ENCODE results near the gene KIF5B. TPM values are rescaled to one million over a fixed set of nuclear protein-coding genes. Genes with fewer than 3 reads are reported as not detected.

KIF5B gene
- 28.8 and 53.7 TPM in 2 replicates for polyA plus RNA-seq (2011; rRNA removed)
- 24.6 and 34.1 TPM in 2 replicates for polyA minus RNA-seq (2011; rRNA and poly(A)+ RNA removed)

DNA sequence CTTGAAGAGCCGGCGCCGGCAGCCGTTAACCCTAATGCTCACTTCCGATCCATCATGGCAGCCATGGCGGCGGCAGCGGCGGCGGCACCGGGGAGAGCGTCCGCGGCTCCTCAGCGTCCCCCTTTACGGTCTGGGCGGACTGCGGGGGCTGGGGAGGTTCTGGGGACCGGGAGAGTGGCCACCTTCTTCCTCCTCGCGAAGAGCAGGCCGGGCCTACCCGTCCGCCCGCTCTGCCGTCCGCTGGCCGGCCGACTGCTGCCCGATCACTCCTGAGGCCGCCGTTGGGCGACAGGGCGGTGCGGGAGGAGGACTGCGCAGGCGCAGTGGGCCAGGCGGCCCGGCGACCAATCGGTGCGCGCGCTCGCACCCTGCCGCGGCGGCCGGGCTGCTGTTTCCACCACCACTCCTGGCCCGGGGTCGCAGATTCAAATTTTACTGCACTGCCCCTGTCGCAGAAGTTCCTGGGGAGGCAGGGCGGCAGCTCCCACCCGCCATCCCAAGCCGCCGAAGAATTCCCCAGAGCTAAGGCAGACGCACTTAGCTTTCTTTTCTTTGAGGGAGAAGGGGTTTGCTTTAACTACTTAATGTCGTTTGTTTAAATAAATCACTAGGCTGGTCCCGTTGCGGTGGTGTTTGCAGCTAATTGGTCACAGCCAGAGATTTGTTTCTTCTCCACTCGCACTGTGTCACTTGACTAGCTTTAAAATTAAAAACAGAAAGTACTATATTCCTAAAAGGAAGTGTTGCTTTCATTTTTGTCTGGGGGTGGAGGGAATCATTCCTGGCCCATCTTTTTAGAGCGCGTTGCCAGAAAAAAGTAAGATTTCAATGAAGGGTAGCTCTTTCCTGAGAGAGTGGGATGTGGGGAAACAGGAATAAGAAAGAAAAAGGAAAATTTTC lies at the start of gene KIF5B:
KIF5B (minus strand) TSS at position 290 of the 900 bp plus-strand sequence. CDS start 452 bp downstream, outside the sequence.
- no peaks in the 10 kb centered on the region for H3K27me3 ChIP-seq (ENCODE audit: control insufficient read depth, insufficient read depth, low read length)
- DNase-seq (ENCODE audit: low read depth), result no peak
- H3K36me3 ChIP-seq (ENCODE audit: control insufficient read depth, insufficient read depth, low read length), result no peaks in the 10 kb centered on the region
- ChIA-PET CTCF (interaction anchor here (1.2 kb wide), 1 partner anchor 200 kb away, joined by 3 read pairs; no protein-coding TSS in a partner anchor), POLR2A (no interaction called here)
- no peak for TF ChIP-seq CTCF (IDR thresholded peaks at IDR 0.05; ENCODE audit: insufficient read depth, low read depth, low read length)
- H3K4me3 ChIP-seq (ENCODE audit: low read depth, low read length), result peak within 1 kb of the TSS; percentile 78

- no peak overlapping the region for H3K4me3 ChIP-seq (ENCODE audit: low read depth, low read length)
- DNase-seq (ENCODE audit: low read depth), result no peak
- POLR2A ChIA-PET, result no interaction called here
- no peaks in the 10 kb centered on the region for H3K36me3 ChIP-seq (ENCODE audit: control insufficient read depth, insufficient read depth, low read length)
- CTCF ChIA-PET, result no interaction called here
- H3K27me3 ChIP-seq (ENCODE audit: control insufficient read depth, insufficient read depth, low read length), result no peaks in the 10 kb centered on the region
- TF ChIP-seq CTCF (IDR thresholded peaks at IDR 0.05; ENCODE audit: insufficient read depth, low read depth, low read length), result no peak
Measured at GRCh38 chr10:32105782-32106382, 49.7 kb upstream of the KIF5B start.

- ChIA-PET CTCF (interaction anchor here (0.6 kb wide), 1 partner anchor 221 kb away, joined by 3 read pairs; no protein-coding TSS in a partner anchor), POLR2A (no interaction called here)
- TF ChIP-seq CTCF (IDR thresholded peaks at IDR 0.05; ENCODE audit: insufficient read depth, low read depth, low read length), result no peak
- H3K27me3 ChIP-seq (ENCODE audit: control insufficient read depth, insufficient read depth, low read length), result no peaks in the 10 kb centered on the region
- no peaks in the 10 kb centered on the region for H3K36me3 ChIP-seq (ENCODE audit: control insufficient read depth, insufficient read depth, low read length)
- peak; percentile 6 for DNase-seq (ENCODE audit: low read depth)
- H3K4me3 ChIP-seq (ENCODE audit: low read depth, low read length), result no peak overlapping the region
Measured at GRCh38 chr10:32104622-32105509, 48.6 kb upstream of the KIF5B start.

- Histone ChIP-seq H3K27me3 (ENCODE audit: control insufficient read depth, insufficient read depth, low read length) (no peaks in the 10 kb centered on the region), H3K4me3 (ENCODE audit: low read depth, low read length) (no peak overlapping the region), H3K36me3 (ENCODE audit: control insufficient read depth, insufficient read depth, low read length) (no peaks in the 10 kb centered on the region)
- TF ChIP-seq CTCF (IDR thresholded peaks at IDR 0.05; ENCODE audit: insufficient read depth, low read depth, low read length), result no peak
- CTCF ChIA-PET, result interaction anchor here (0.6 kb wide), 1 partner anchor 220 kb away, joined by 3 read pairs; no protein-coding TSS in a partner anchor
- POLR2A ChIA-PET, result no interaction called here
- DNase-seq (ENCODE audit: low read depth), result peak; percentile 22
Measured at GRCh38 chr10:32104181-32104580, 48.0 kb upstream of the KIF5B start.
